Lower lobe of right lung (tissue), 2 donors: ENCODE data around the gene ST8SIA3. TPM values are rescaled to one million over a fixed set of nuclear protein-coding genes. Genes with fewer than 3 reads are reported as not detected.

Source experiments
- ATAC-seq, 2 donors: fragments of 200-7000 bp; cut with Tn5 transposase; one replicate each; pipeline ENCODE4 v1.9.1; 2020 to 2022; ENCODE audit warnings: mild to moderate bottlenecking in 2 of 2, moderate library complexity in 2 of 2
- DNase-seq: peaks from one replicate; pipeline ENCODE4 v3.0.0-alpha.2; 2020
- H3K27ac ChIP-seq: fragments of 200-600 bp; one replicate; pipeline ENCODE4 v1.8.0; 2022
- H3K27me3 ChIP-seq: fragments of 200-600 bp; one replicate; pipeline ENCODE4 v1.8.0; 2022; ENCODE audit warnings: low read depth
- H3K36me3 ChIP-seq: fragments of 200-600 bp; one replicate; pipeline ENCODE4 v1.8.0; 2022; ENCODE audit warnings: mild to moderate bottlenecking
- H3K4me1 ChIP-seq: fragments of 200-600 bp; one replicate; pipeline ENCODE4 v1.8.0; 2022
- H3K4me3 ChIP-seq: fragments of 200-600 bp; one replicate; pipeline ENCODE4 v1.8.0; 2022; ENCODE audit warnings: mild to moderate bottlenecking
- H3K9me3 ChIP-seq: fragments of 200-600 bp; one replicate; pipeline ENCODE4 v1.8.0; 2022
- intact Hi-C: fragments of 100-400 bp; cut with DNase I; formaldehyde crosslinking; loops from one replicate; pipeline ENCODE4 v1.11.0; 2022
- total RNA-seq: library from RNA; stranded (reverse); fragmentation: NEBNext Ultra II Directional; extraction: Animal tissue kit (Norgen Biotek cat#: 25700); gene quantifications from one replicate; pipeline ENCODE4 v1.2.1, GENCODE V29; 2021
- TF ChIP-seq, protein P1 (sequence below): fragments of 200-600 bp; IDR thresholded peaks from one replicate; pipeline ENCODE4 v1.8.0; 2022; ENCODE audit warnings: antibody characterized with exemption, mild to moderate bottlenecking
- donor health status: DM: no; HTN: yes; CAD: no; lungs with severe emphysema.

The ST8SIA3 gene
- total RNA-seq, 1 donor from 2014 or later = not detected

DNA sequence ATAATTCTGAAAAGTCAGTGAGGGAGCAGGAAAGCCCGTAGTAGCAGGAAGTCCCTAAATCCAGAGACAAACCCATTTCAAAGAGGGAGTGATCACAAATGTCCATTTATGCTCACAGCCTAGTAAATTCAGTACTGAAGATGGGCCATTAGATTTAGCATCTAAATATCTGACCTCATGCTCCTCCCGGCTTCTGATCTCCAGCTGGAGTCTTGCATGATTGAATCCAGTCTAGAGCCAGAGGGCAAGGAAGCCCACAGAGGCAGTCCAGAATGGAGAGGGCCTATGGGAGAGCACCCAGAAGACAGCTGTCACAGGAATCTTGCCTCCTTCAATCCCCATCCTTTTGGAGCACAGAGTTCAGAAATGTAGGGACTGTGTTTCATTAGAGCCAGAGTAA lies 16.0 kb upstream of the ST8SIA3 start:
- DNase-seq = no peak
- Histone ChIP-seq H3K4me3 (no peak overlapping the region), H3K36me3 (no peaks in the 10 kb centered on the region), H3K9me3 (no peaks in the 10 kb centered on the region), H3K4me1 (no peaks in the 10 kb centered on the region), H3K27me3 (no peaks in the 10 kb centered on the region), H3K27ac (no peak overlapping the region)
- intact Hi-C loops = no loop called here
- TF ChIP-seq, protein P1, sequence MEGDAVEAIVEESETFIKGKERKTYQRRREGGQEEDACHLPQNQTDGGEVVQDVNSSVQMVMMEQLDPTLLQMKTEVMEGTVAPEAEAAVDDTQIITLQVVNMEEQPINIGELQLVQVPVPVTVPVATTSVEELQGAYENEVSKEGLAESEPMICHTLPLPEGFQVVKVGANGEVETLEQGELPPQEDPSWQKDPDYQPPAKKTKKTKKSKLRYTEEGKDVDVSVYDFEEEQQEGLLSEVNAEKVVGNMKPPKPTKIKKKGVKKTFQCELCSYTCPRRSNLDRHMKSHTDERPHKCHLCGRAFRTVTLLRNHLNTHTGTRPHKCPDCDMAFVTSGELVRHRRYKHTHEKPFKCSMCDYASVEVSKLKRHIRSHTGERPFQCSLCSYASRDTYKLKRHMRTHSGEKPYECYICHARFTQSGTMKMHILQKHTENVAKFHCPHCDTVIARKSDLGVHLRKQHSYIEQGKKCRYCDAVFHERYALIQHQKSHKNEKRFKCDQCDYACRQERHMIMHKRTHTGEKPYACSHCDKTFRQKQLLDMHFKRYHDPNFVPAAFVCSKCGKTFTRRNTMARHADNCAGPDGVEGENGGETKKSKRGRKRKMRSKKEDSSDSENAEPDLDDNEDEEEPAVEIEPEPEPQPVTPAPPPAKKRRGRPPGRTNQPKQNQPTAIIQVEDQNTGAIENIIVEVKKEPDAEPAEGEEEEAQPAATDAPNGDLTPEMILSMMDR = no peak
- ATAC-seq = no peak

DNA sequence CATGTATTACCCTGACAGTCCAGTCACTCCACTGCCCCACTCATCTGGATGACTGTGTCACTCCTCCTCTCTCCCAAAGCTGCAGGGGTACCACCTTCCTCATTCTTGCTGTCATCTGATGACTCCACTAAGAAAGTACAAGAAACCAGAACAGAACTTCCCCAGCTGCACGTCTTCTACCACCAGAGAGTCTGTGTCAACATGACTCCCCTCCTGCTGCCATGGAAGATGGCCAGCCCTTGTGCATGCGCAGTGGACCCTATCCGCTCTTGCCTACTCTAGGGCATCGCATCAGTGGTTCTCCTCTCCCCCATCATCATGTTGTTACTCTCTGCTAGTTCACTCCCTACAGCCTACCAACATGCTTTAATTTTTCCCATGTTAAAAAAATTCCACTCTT lies 14.5 kb upstream of the ST8SIA3 start:
- no peaks in the 10 kb centered on the region for H3K27me3 ChIP-seq
- intact Hi-C loops = no loop called here
- no peaks in the 10 kb centered on the region for H3K9me3 ChIP-seq
- TF ChIP-seq, protein P1 = no peak
- no peak for ATAC-seq
- H3K4me1 ChIP-seq = no peaks in the 10 kb centered on the region
- H3K4me3 ChIP-seq = no peak overlapping the region
- no peak overlapping the region for H3K27ac ChIP-seq
- DNase-seq = no peak
- H3K36me3 ChIP-seq = no peaks in the 10 kb centered on the region

DNA sequence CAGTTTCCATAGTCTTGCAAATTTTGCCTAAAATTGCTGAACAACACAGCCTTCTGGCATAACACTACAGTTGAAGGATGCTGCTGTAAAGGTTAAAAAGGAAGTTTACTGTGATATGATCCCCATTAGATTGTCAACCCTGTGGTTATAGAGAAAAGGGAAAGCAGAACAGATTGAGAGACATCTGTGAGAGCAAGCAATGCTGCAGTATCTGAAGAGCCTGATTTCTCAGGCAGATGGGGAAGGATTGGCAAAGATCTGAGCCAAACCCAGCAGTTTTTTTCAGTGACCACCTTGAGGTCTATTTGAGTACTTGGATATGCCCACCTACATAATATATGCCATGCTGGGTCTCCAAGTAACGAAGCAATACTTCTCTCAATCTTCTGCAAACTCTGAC lies 8.5 kb upstream of the ST8SIA3 start:
- DNase-seq = no peak
- Histone ChIP-seq H3K27ac (no peak overlapping the region), H3K4me1 (no peaks in the 10 kb centered on the region), H3K4me3 (no peak overlapping the region), H3K27me3 (peaks cover 3% of the 10 kb centered on the region), H3K36me3 (no peaks in the 10 kb centered on the region), H3K9me3 (no peaks in the 10 kb centered on the region)
- intact Hi-C loops = no loop called here
- TF ChIP-seq, protein P1 = no peak
- ATAC-seq = no peak

DNA sequence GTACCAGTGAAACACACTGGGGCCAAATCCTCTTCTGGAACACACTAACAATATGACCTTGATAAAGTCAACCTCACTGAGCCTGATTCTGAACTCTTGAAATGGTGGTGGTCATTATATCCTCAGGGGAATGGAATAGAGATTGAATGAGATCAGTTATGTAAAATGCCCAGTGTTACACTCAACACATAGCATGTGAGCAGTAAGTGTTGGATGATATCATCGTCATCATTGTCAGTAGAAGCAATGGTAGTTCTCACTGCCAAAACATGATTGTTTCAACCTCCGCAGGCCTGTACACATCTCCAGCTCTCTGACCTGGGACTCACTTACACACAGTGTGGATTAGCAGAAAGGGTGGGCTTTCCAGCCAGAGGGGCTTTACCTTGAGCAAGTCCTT lies 5.5 kb upstream of the ST8SIA3 start:
- Histone ChIP-seq H3K4me1 (no peaks in the 10 kb centered on the region), H3K4me3 (no peak overlapping the region), H3K27me3 (peaks cover 29% of the 10 kb centered on the region), H3K9me3 (no peaks in the 10 kb centered on the region), H3K27ac (no peak overlapping the region), H3K36me3 (no peaks in the 10 kb centered on the region)
- ATAC-seq (no peak), DNase-seq (no peak)
- intact Hi-C loops = no loop called here
- TF ChIP-seq, protein P1 = no peak

DNA sequence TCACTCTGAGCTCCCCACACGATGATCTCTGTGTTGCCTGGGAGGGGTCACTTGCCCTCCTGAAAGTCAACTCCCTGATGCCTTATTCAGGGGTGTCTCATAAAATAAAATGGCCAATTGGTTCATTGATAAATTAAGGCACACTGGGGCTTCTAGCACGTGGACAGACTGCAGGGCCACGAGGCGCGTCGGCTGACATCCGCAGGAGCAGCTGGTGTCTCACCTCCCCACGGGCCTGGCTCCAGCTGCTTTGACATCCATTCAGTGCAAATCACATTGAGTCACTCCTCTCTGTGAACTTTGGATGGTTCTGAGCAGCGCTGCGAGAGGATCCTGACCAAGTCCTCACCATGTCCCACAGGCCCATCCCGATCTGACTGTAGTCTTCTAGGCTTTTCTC lies 4.6 kb upstream of the ST8SIA3 start:
- no peaks in the 10 kb centered on the region for H3K36me3 ChIP-seq
- H3K4me3 ChIP-seq = no peak overlapping the region
- DNase-seq (no peak), ATAC-seq (no peak)
- no peaks in the 10 kb centered on the region for H3K9me3 ChIP-seq
- H3K4me1 ChIP-seq = no peaks in the 10 kb centered on the region
- intact Hi-C loops = no loop called here
- no peak overlapping the region for H3K27ac ChIP-seq
- peaks cover 37% of the 10 kb centered on the region for H3K27me3 ChIP-seq
- TF ChIP-seq, protein P1 = no peak

DNA sequence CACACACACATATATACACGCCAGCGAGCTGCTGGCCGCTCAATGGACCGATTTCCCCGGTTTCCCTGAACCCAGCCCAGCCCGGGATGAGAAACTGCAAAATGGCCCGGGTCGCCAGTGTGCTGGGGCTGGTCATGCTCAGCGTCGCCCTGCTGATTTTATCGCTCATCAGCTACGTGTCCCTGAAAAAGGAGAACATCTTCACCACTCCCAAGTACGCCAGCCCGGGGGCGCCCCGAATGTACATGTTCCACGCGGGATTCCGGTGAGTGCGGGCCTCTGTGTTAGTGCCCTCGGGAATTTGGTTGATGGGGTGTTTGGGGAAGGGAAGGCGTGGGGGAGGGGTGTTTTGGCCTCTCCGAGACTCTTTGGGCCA lies 392 bp downstream of the ST8SIA3 start:
- Histone ChIP-seq H3K4me3 (no peak overlapping the region), H3K4me1 (no peaks in the 10 kb centered on the region), H3K27me3 (peaks cover 79% of the 10 kb centered on the region), H3K9me3 (no peaks in the 10 kb centered on the region), H3K27ac (no peak overlapping the region), H3K36me3 (no peaks in the 10 kb centered on the region)
- TF ChIP-seq, protein P1 = no peak
- intact Hi-C loops = no loop called here
- DNase-seq (no peak), ATAC-seq (no peak)
